ENCODE data around the gene ZFAND3.

The ZFAND3 gene

GRCh38 chr6:37798436-37799262 lies 20.9 kb upstream of the ZFAND3 start:
- DNase-seq (ENCODE audit: low spot score): no peak

GRCh38 chr6:37799263-37799644 lies 20.3 kb upstream of the ZFAND3 start:
- no peak for DNase-seq (ENCODE audit: low spot score)

- no peak for DNase-seq (ENCODE audit: low spot score)
Measured at GRCh38 chr6:37800703-37801604, 18.6 kb upstream of the ZFAND3 start.

- DNase-seq (ENCODE audit: low spot score): no peak
Measured at GRCh38 chr6:37801605-37801940, 18.0 kb upstream of the ZFAND3 start.

- no peak for DNase-seq (ENCODE audit: low spot score)
Measured at GRCh38 chr6:37802810-37803209, 16.7 kb upstream of the ZFAND3 start.

GRCh38 chr6:37804586-37804985 lies 14.9 kb upstream of the ZFAND3 start:
- DNase-seq (ENCODE audit: low spot score): no peak

GRCh38 chr6:37806213-37806612 lies 13.3 kb upstream of the ZFAND3 start:
- no peak for DNase-seq (ENCODE audit: low spot score)

- DNase-seq (ENCODE audit: low spot score): no peak
Measured at GRCh38 chr6:37807656-37808055, 11.9 kb upstream of the ZFAND3 start.

- peak; percentile 24 for DNase-seq (ENCODE audit: low spot score)
Measured at GRCh38 chr6:37809197-37809543, 10.4 kb upstream of the ZFAND3 start.

GRCh38 chr6:37812841-37813240 lies 6.7 kb upstream of the ZFAND3 start:
- DNase-seq (ENCODE audit: low spot score): no peak

- DNase-seq (ENCODE audit: low spot score): no peak
Measured at GRCh38 chr6:37814374-37814773, 5.2 kb upstream of the ZFAND3 start.

GRCh38 chr6:37816599-37817375 lies 2.7 kb upstream of the ZFAND3 start:
- DNase-seq (ENCODE audit: low spot score): no peak

GRCh38 chr6:37818536-37819176 lies 871 bp upstream of the ZFAND3 start:
- DNase-seq (ENCODE audit: low spot score): peak; percentile 97

- DNase-seq (ENCODE audit: low spot score): peak; percentile 51
Measured at GRCh38 chr6:37819802-37820717, 533 bp downstream of the ZFAND3 start.

- DNase-seq (ENCODE audit: low spot score): no peak
Measured at GRCh38 chr6:37820718-37821079, 1.2 kb downstream of the ZFAND3 start.

GRCh38 chr6:37821446-37821845 lies 1.9 kb downstream of the ZFAND3 start:
- DNase-seq (ENCODE audit: low spot score): no peak

- no peak for DNase-seq (ENCODE audit: low spot score)
Measured at GRCh38 chr6:37822851-37823682, 3.5 kb downstream of the ZFAND3 start.

- DNase-seq (ENCODE audit: low spot score): no peak
Measured at GRCh38 chr6:37824170-37824569, 4.6 kb downstream of the ZFAND3 start.

GRCh38 chr6:37826188-37826587 lies 6.7 kb downstream of the ZFAND3 start:
- no peak for DNase-seq (ENCODE audit: low spot score)

- DNase-seq (ENCODE audit: low spot score): no peak
Measured at GRCh38 chr6:37826993-37827392, 7.5 kb downstream of the ZFAND3 start.

Measured in hepatic stellate cell (primary cell).